ENCODE results near the gene ADGRD1. TPM values are rescaled to one million over a fixed set of nuclear protein-coding genes. Genes with fewer than 3 reads are reported as not detected.

The ADGRD1 gene
- total RNA-seq, 1 donor from 2014 or later: 11.0 TPM

- Mint-ChIP-seq H3K9me3 (peaks cover 5% of the 10 kb centered on the region), H3K36me3 (peaks cover 4% of the 10 kb centered on the region)
These were observed 79.8 kb downstream of the ADGRD1 start for GRCh38 chr12:131033486-131033885.

GRCh38 chr12:131033886-131034482, 80.3 kb downstream of the ADGRD1 start:
- peaks cover 4% of the 10 kb centered on the region for H3K36me3 Mint-ChIP-seq
- H3K27me3 Mint-ChIP-seq: no peaks in the 10 kb centered on the region
- H3K27ac Mint-ChIP-seq: no peak overlapping the region
- peaks cover 10% of the 10 kb centered on the region for H3K4me1 Mint-ChIP-seq (ENCODE audit: unreplicated experiment)
- peaks cover under 1% of the 10 kb centered on the region for H3K9me3 Mint-ChIP-seq
- DNase-seq (ENCODE audit: extremely low spot score, unreplicated experiment): no peak
- no peak for TF ChIP-seq CTCF (conservative IDR thresholded peaks at IDR 0.05)
- no peak overlapping the region for H3K4me3 Mint-ChIP-seq

More at GRCh38 chr12:131033486-131033885, 79.8 kb downstream of the ADGRD1 start:
- DNase-seq (ENCODE audit: extremely low spot score, unreplicated experiment): no peak
- Mint-ChIP-seq H3K27me3 (no peaks in the 10 kb centered on the region), H3K4me3 (no peak overlapping the region), H3K27ac (no peak overlapping the region), H3K4me1 (ENCODE audit: unreplicated experiment) (peaks cover 15% of the 10 kb centered on the region)
- TF ChIP-seq CTCF (conservative IDR thresholded peaks at IDR 0.05): no peak

- no peak overlapping the region for H3K4me3 Mint-ChIP-seq
These were observed 81.0 kb downstream of the ADGRD1 start for GRCh38 chr12:131034631-131035244.

GRCh38 chr12:131035245-131035681, 81.6 kb downstream of the ADGRD1 start:
- Mint-ChIP-seq H3K4me3 (no peak overlapping the region), H3K36me3 (peaks cover 4% of the 10 kb centered on the region), H3K4me1 (ENCODE audit: unreplicated experiment) (peaks cover 7% of the 10 kb centered on the region), H3K27ac (no peak overlapping the region), H3K9me3 (no peaks in the 10 kb centered on the region), H3K27me3 (no peaks in the 10 kb centered on the region)
- no peak for TF ChIP-seq CTCF (conservative IDR thresholded peaks at IDR 0.05)
- no peak for DNase-seq (ENCODE audit: extremely low spot score, unreplicated experiment)

More at GRCh38 chr12:131034631-131035244, 81.0 kb downstream of the ADGRD1 start:
- no peak overlapping the region for H3K27ac Mint-ChIP-seq
- no peak for DNase-seq (ENCODE audit: extremely low spot score, unreplicated experiment)
- H3K36me3 Mint-ChIP-seq: peaks cover 4% of the 10 kb centered on the region
- H3K27me3 Mint-ChIP-seq: no peaks in the 10 kb centered on the region
- TF ChIP-seq CTCF (conservative IDR thresholded peaks at IDR 0.05): no peak
- no peaks in the 10 kb centered on the region for H3K9me3 Mint-ChIP-seq
- peaks cover 7% of the 10 kb centered on the region for H3K4me1 Mint-ChIP-seq (ENCODE audit: unreplicated experiment)

GRCh38 chr12:131038159-131038558, 84.5 kb downstream of the ADGRD1 start:
- Mint-ChIP-seq H3K27ac (no peak overlapping the region), H3K36me3 (peaks cover 4% of the 10 kb centered on the region), H3K27me3 (no peaks in the 10 kb centered on the region), H3K4me1 (ENCODE audit: unreplicated experiment) (peaks cover 23% of the 10 kb centered on the region), H3K9me3 (no peaks in the 10 kb centered on the region), H3K4me3 (no peak overlapping the region)
- no peak for TF ChIP-seq CTCF (conservative IDR thresholded peaks at IDR 0.05)
- no peak for DNase-seq (ENCODE audit: extremely low spot score, unreplicated experiment)
